Caco-2 (cell line): ENCODE measurements around the gene DYNLRB1. TPM values are rescaled to one million over a fixed set of nuclear protein-coding genes. Genes with fewer than 3 reads are reported as not detected.
"Not testable (repeated sequence)": the region's sequence is repeated elsewhere in the genome, so short reads cannot be mapped to it uniquely, and the experiment has no call there.

Experiments
- BruUV-seq: library from RNA; stranded (reverse); fragments of 400-500 nt; replicated peaks from 2 replicates; lab custom pipeline; 2021; lab: Mats Ljungman, UMichigan
- CTCF ChIA-PET: fragments of 300-600 bp; sonication (Branson Sonifier 250); formaldehyde crosslinking; loops from one replicate; lab custom pipeline; 2022; ENCODE audit warnings: antibody characterized with exemption; lab: Charles Lee
- POLR2A ChIA-PET: fragments of 300-600 bp; sonication (Branson Sonifier 250); formaldehyde crosslinking; loops from one replicate; lab custom pipeline; 2022; ENCODE audit warnings: antibody characterized with exemption; lab: Charles Lee
- DNase-seq, 2 experiments: peaks; one replicate each; pipeline versions ENCODE4 v3.0.0 to v3.0.0-alpha.2; 2020 to 2022
- H3K27me3 ChIP-seq: replicated peaks from 2 replicates; pipeline ENCODE4 v1.6.0; 2011; ENCODE audit warnings: low read length; ENCODE audit not compliant: control insufficient read depth, insufficient read depth
- H3K36me3 ChIP-seq: 2 replicates; pipeline ENCODE4 v1.5.1; 2011; ENCODE audit warnings: low read length; ENCODE audit not compliant: control insufficient read depth, insufficient read depth
- H3K4me1 ChIP-seq: fragments of 250-450 bp; sonication (Bioruptor Pico); 2 replicates; pipeline ENCODE4 v1.5.1; 2020; ENCODE audit warnings: mild to moderate bottlenecking
- H3K4me3 ChIP-seq: 2 replicates; pipeline ENCODE4 v1.5.1; 2011; ENCODE audit warnings: low read depth, mild to moderate bottlenecking, control low read depth, low read length
- H3K9me3 ChIP-seq: fragments of 250-450 bp; sonication (Bioruptor Pico); 2 replicates; pipeline ENCODE4 v1.5.1; 2020; ENCODE audit warnings: mild to moderate bottlenecking, moderate library complexity
- H3K27ac Mint-ChIP-seq: one replicate; pipeline ENCODE4 v1.8.0; 2022; ENCODE audit warnings: mixed read lengths; ENCODE audit not compliant: unreplicated experiment
- H3K27me3 Mint-ChIP-seq: one replicate; pipeline ENCODE4 v1.8.0; 2022; ENCODE audit warnings: mixed read lengths; ENCODE audit not compliant: insufficient read depth, unreplicated experiment
- H3K36me3 Mint-ChIP-seq: one replicate; pipeline ENCODE4 v1.8.0; 2022; ENCODE audit warnings: mild to moderate bottlenecking, mixed read lengths; ENCODE audit not compliant: insufficient read depth, unreplicated experiment
- H3K4me1 Mint-ChIP-seq: one replicate; pipeline ENCODE4 v1.8.0; 2022; ENCODE audit warnings: low read depth, mixed read lengths; ENCODE audit not compliant: unreplicated experiment
- H3K4me3 Mint-ChIP-seq: one replicate; pipeline ENCODE4 v1.8.0; 2022; ENCODE audit warnings: mild to moderate bottlenecking, moderate library complexity, mixed read lengths; ENCODE audit not compliant: unreplicated experiment
- H3K9me3 Mint-ChIP-seq: one replicate; pipeline ENCODE4 v1.8.0; 2022; ENCODE audit warnings: mixed read lengths; ENCODE audit not compliant: unreplicated experiment
- CTCF ChIP-seq, 2 experiments: fragments of 200-600 bp in 1 of 2; IDR thresholded peaks; 1 replicate in 1 of 2; 2 replicates in 1 of 2; pipeline versions ENCODE4 v1.5.1 to v1.8.0; 2011 to 2022; ENCODE audit warnings: antibody characterized with exemption in 1 of 2, control low read depth in 1 of 2, inconsistent platforms in 1 of 2, low read depth in 1 of 2, low read length in 1 of 2, mild to moderate bottlenecking in 1 of 2, moderate library complexity in 1 of 2; ENCODE audit not compliant: insufficient read depth in 1 of 2, severe bottlenecking in 1 of 2, unreplicated experiment in 1 of 2
- intact Hi-C: fragments of 100-400 bp; cut with micrococcal nuclease; formaldehyde crosslinking; loops from one replicate; pipeline ENCODE4 v1.10.0; 2022; ENCODE audit not compliant: unreplicated experiment
- total RNA-seq: library from RNA; stranded (reverse); gene quantifications from 2 replicates; pipeline ENCODE4 v1.2.3, GENCODE V29; 2022

DYNLRB1 gene
- total RNA-seq, 1 experiment from 2014 or later = 359 TPM

GRCh38 chr20:34475979-34476736 lies 40.1 kb upstream of the DYNLRB1 start:
- H3K36me3 ChIP-seq = peaks cover 12% of the 10 kb centered on the region
- no peak for DNase-seq
- no peak overlapping the region for H3K27ac Mint-ChIP-seq
- H3K4me1 Mint-ChIP-seq = no peaks in the 10 kb centered on the region
- no peaks in the 10 kb centered on the region for H3K9me3 Mint-ChIP-seq
- peaks cover 6% of the 10 kb centered on the region; the same call in 1 of the 2 replicates for H3K9me3 ChIP-seq
- no peak overlapping the region for H3K4me3 ChIP-seq
- no peaks in the 10 kb centered on the region for H3K27me3 ChIP-seq
- peaks cover 8% of the 10 kb centered on the region; the same call in 1 of the 2 replicates for H3K4me1 ChIP-seq
- TF ChIP-seq CTCF (IDR thresholded peaks at IDR 0.05; ENCODE audit: insufficient read depth in 1 of 2, low read depth in 1 of 2, low read length in 1 of 2, severe bottlenecking in 1 of 2, unreplicated experiment in 1 of 2) = no peak
- ChIA-PET CTCF (interaction anchor here (3.0 kb wide), 1 partner anchor 164 kb away, joined by 9 read pairs; no protein-coding TSS in a partner anchor), POLR2A (no interaction called here)
- no peaks in the 10 kb centered on the region for H3K27me3 Mint-ChIP-seq
- no peak overlapping the region for H3K4me3 Mint-ChIP-seq
- intact Hi-C loops = no loop called here
- BruUV-seq = no TSS peak
- peaks cover 95% of the 10 kb centered on the region for H3K36me3 Mint-ChIP-seq

DNA sequence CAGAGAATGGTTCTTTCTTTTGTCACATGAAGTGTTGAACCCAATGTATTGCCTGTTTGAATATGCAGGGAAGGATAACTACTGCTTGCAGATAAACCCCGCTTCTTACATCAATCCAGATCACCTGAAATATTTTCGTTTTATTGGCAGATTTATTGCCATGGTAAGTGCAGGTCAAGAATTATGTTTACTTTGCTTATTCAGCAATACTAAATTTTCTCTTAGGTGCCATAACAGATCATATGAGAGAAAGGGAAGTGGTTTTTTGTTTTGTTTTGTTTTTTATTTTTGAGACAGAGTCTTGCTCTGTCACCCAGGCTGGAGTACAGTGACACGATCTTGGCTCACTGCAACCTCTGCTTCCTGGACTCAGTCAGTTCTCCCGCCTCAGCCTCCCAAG lies 36.6 kb upstream of the DYNLRB1 start:
- DNase-seq = no peak
- intact Hi-C loops = no loop called here
- ChIA-PET POLR2A (no interaction called here), CTCF (no interaction called here)
- H3K4me1 ChIP-seq = peaks cover 7% of the 10 kb centered on the region
- H3K4me1 Mint-ChIP-seq = peaks cover 5% of the 10 kb centered on the region
- no TSS peak for BruUV-seq
- H3K4me3 Mint-ChIP-seq = no peak overlapping the region
- no peaks in the 10 kb centered on the region for H3K27me3 ChIP-seq
- TF ChIP-seq CTCF (IDR thresholded peaks at IDR 0.05; ENCODE audit: insufficient read depth in 1 of 2, low read depth in 1 of 2, low read length in 1 of 2, severe bottlenecking in 1 of 2, unreplicated experiment in 1 of 2) = no peak
- H3K9me3 ChIP-seq = peaks cover 4% of the 10 kb centered on the region; the same call in 1 of the 2 replicates
- H3K27ac Mint-ChIP-seq = no peak overlapping the region
- no peaks in the 10 kb centered on the region for H3K27me3 Mint-ChIP-seq
- peaks cover 19% of the 10 kb centered on the region for H3K36me3 ChIP-seq
- H3K9me3 Mint-ChIP-seq = peaks cover 9% of the 10 kb centered on the region
- H3K4me3 ChIP-seq = no peak overlapping the region
- peaks cover 96% of the 10 kb centered on the region for H3K36me3 Mint-ChIP-seq

- intact Hi-C loops, H3K9me3 ChIP-seq, H3K27me3 Mint-ChIP-seq, H3K27me3 ChIP-seq, H3K4me3 Mint-ChIP-seq, POLR2A ChIA-PET, H3K9me3 Mint-ChIP-seq, H3K4me3 ChIP-seq, DNase-seq, H3K27ac Mint-ChIP-seq: not testable (repeated sequence)
- H3K4me1 ChIP-seq = peaks cover 15% of the 10 kb centered on the region
- Mint-ChIP-seq H3K4me1 (peaks cover 17% of the 10 kb centered on the region), H3K36me3 (peaks cover 96% of the 10 kb centered on the region)
- CTCF ChIA-PET = interaction anchor here (1.3 kb wide), 1 partner anchor 41 kb away, joined by 3 read pairs; no protein-coding TSS in a partner anchor
- BruUV-seq = TSS peak; percentile 8
- peaks cover 15% of the 10 kb centered on the region for H3K36me3 ChIP-seq
These were observed 34.1 kb upstream of the DYNLRB1 start for GRCh38 chr20:34482154-34482553.

GRCh38 chr20:34483585-34484220 lies 32.5 kb upstream of the DYNLRB1 start:
- CTCF ChIA-PET = interaction anchor here (0.8 to 1.3 kb wide), 2 partner anchors 39 to 171 kb away, joined by 3 read pairs; no protein-coding TSS in a partner anchor
- intact Hi-C loops, DNase-seq, H3K9me3 ChIP-seq, H3K27me3 ChIP-seq, H3K9me3 Mint-ChIP-seq, H3K27me3 Mint-ChIP-seq, H3K4me3 ChIP-seq, POLR2A ChIA-PET, H3K4me3 Mint-ChIP-seq, BruUV-seq: not testable (repeated sequence)
- Mint-ChIP-seq H3K4me1 (peaks cover 17% of the 10 kb centered on the region), H3K27ac (peak overlapping the region; percentile 5), H3K36me3 (peaks cover 100% of the 10 kb centered on the region)
- Histone ChIP-seq H3K4me1 (peaks cover 15% of the 10 kb centered on the region), H3K36me3 (peaks cover 18% of the 10 kb centered on the region)
